ENCODE results near the gene GAREM2.

Gene GAREM2

GRCh38 chr2:26215833-26216232 is 42.9 kb downstream of the GAREM2 start:
- no peak for TF ChIP-seq REST (IDR thresholded peaks at IDR 0.05; ENCODE audit: insufficient replicate concordance, low read depth)
- no peak for DNase-seq (ENCODE audit: low read depth in 1 of 2, low spot score in 1 of 2)

DNA sequence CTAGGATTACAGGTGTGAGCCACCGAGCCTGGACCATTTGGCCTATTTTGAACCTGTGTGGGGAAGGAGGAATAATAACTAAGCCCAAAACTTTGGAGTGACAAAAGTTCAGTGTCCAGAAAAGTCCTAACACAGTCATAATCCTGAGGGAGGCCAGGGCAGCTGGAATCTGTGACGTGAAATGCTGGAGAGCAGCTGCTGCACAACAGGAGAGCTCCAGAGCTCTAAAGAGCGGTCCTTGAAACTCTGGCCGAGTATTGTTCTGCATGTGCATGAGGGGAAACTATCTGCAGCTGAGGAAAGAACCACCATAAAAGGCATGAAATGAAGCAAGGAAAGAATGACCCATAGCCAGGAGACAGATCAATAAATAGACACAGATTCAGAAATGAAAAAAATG is 43.7 kb downstream of the GAREM2 start:
- Histone ChIP-seq H3K4me3 (replicated peaks; ENCODE audit: insufficient read depth, low read length) (no peak overlapping the region), H3K27me3 (ENCODE audit: insufficient read depth, poor library complexity, severe bottlenecking) (no peaks in the 10 kb centered on the region), H3K27ac (replicated peaks) (no peak overlapping the region)
- TF ChIP-seq POLR2AphosphoS5 (IDR thresholded peaks at IDR 0.05; ENCODE audit: low read depth) (no peak), GABPA (IDR thresholded peaks at IDR 0.05; ENCODE audit: low read depth) (no peak), REST (IDR thresholded peaks at IDR 0.05; ENCODE audit: insufficient replicate concordance, low read depth) (no peak), CTCF (IDR thresholded peaks at IDR 0.05; ENCODE audit: insufficient read depth, low read length) (no peak), SPI1 (IDR thresholded peaks at IDR 0.05; ENCODE audit: borderline replicate concordance, low read depth) (no peak)
- no peak for DNase-seq (ENCODE audit: low read depth in 1 of 2, low spot score in 1 of 2)

More at GRCh38 chr2:26215833-26216232, 42.9 kb downstream of the GAREM2 start:
- Histone ChIP-seq H3K27ac (replicated peaks) (no peak overlapping the region), H3K27me3 (ENCODE audit: insufficient read depth, poor library complexity, severe bottlenecking) (no peaks in the 10 kb centered on the region), H3K4me3 (replicated peaks; ENCODE audit: insufficient read depth, low read length) (no peak overlapping the region)

GRCh38 chr2:26217720-26218119 is 44.8 kb downstream of the GAREM2 start:
- no peak for DNase-seq (ENCODE audit: low read depth in 1 of 2, low spot score in 1 of 2)
- Histone ChIP-seq H3K27ac (replicated peaks) (no peak overlapping the region), H3K27me3 (ENCODE audit: insufficient read depth, poor library complexity, severe bottlenecking) (no peaks in the 10 kb centered on the region), H3K4me3 (replicated peaks; ENCODE audit: insufficient read depth, low read length) (no peak overlapping the region)
- no peak for TF ChIP-seq REST (IDR thresholded peaks at IDR 0.05; ENCODE audit: insufficient replicate concordance, low read depth)
- TF ChIP-seq GABPA (IDR thresholded peaks at IDR 0.05; ENCODE audit: low read depth): no peak
- no peak for TF ChIP-seq POLR2AphosphoS5 (IDR thresholded peaks at IDR 0.05; ENCODE audit: low read depth)
- TF ChIP-seq SPI1 (IDR thresholded peaks at IDR 0.05; ENCODE audit: borderline replicate concordance, low read depth): no peak
- no peak for TF ChIP-seq CTCF (IDR thresholded peaks at IDR 0.05; ENCODE audit: insufficient read depth, low read length)

- Histone ChIP-seq H3K27me3 (ENCODE audit: insufficient read depth, poor library complexity, severe bottlenecking) (no peaks in the 10 kb centered on the region), H3K27ac (replicated peaks) (no peak overlapping the region), H3K4me3 (replicated peaks; ENCODE audit: insufficient read depth, low read length) (no peak overlapping the region)
- DNase-seq (ENCODE audit: low read depth in 1 of 2, low spot score in 1 of 2): no peak
- TF ChIP-seq POLR2AphosphoS5 (IDR thresholded peaks at IDR 0.05; ENCODE audit: low read depth): no peak
- TF ChIP-seq GABPA (IDR thresholded peaks at IDR 0.05; ENCODE audit: low read depth): no peak
- no peak for TF ChIP-seq SPI1 (IDR thresholded peaks at IDR 0.05; ENCODE audit: borderline replicate concordance, low read depth)
- TF ChIP-seq REST (IDR thresholded peaks at IDR 0.05; ENCODE audit: insufficient replicate concordance, low read depth): no peak
- no peak for TF ChIP-seq CTCF (IDR thresholded peaks at IDR 0.05; ENCODE audit: insufficient read depth, low read length)
Observed at GRCh38 chr2:26223018-26223417, 50.1 kb downstream of the GAREM2 start.
